ENCODE results near the gene RAB31.

Gene RAB31

DNA sequence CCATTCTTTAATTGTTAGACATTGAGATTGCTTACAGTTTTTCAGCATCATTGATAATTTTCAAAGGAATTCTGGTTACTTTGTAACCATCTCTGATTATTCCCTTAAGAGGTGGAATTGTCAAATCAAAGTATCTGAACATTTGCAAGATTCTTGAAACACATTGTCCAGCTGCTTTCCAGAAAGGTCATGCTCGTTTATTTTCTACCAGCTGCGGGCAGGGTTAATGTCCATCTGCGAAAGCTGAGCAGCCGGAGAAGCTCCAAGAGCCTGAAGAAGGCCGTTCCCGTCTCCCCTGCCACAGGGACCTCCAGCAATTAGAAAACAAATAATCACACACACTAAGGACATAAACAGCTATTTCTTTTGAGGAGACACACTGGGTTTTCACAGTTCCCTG lies 101.6 kb downstream of the RAB31 start:
- in situ Hi-C loops (cut with HindIII; ENCODE audit: low sequenced_read_pairs), result loop anchor here (5.0 kb wide), 2 partner anchors 42 to 58 kb away; no protein-coding TSS in a partner anchor

DNA sequence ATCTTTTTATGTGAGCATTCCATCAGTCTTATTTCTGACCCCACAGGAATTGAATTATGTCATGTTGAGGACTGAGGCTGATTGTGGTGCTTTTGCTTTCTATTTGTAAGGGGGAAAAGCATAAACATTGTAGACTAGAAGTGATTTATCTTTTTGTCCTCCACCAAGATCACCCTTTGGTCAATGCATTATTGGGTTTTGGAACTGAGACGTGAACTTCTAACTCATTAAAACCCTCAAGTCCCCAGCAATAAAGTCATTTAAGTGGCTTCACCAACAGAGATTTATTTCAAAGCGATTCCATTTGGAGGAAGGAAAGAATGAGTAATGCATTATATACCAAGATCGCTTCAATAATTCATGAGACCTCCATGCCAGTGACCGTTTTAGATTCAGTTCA lies 102.2 kb downstream of the RAB31 start:
- in situ Hi-C loops (cut with HindIII; ENCODE audit: low sequenced_read_pairs), result loop anchor here (5.0 kb wide), 2 partner anchors 43 to 57 kb away; no protein-coding TSS in a partner anchor

DNA sequence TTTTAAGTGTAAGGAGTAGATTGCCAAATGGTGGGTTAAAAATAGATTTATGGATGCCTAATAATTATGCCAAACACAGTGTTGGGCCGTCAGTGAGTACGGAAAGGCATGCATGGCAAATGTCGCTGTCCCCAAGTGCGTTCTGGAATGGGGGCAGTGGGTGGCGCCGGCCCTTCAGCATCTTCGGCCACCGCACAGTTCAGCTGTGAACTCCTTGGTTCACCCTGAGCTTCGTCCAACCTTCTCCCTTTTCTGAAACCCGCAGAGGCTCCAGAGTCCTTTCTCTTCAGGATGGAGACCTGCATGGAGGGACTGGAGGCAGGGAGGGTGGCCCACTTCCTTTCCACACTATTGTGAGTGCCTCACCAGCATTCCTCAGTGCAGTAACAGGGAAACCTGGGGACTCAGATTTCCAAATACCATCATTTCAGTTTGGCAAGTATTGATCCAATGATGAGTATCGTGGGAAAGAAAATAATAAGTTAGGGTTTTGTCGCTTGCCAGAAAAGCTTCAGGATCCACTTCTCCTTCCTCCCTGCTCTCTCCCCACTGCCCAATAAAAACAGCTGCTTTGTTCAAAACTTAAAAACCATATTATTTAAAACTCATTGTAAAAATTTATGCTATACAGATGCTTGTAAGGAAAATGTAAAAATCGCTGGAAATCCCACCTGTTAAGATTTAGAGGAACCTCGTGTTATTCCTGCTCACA lies 103.0 kb downstream of the RAB31 start:
- in situ Hi-C loops (cut with HindIII; ENCODE audit: low sequenced_read_pairs), result loop anchor here (5.0 kb wide), 2 partner anchors 44 to 56 kb away; no protein-coding TSS in a partner anchor

DNA sequence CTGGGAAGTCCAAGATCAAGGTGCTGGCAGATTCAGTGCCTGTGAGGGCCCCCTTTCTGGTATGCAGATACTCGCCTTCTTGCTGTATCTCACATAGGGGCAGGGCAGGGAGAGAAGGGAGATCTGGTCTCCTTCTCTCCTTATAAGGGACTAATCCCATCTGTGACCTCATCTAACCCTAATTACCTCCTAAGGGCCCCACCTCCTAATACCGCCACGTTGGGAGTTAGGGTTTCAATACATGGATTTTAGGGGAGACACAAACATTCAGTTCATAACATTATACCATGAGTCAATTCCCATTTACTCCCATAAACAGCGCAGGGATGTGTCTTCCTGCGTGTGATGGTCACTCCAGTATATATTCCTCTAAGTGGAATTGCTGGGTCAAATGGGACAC lies 103.9 kb downstream of the RAB31 start:
- in situ Hi-C loops (cut with HindIII; ENCODE audit: low sequenced_read_pairs), result loop anchor here (5.0 kb wide), 2 partner anchors 45 to 55 kb away; no protein-coding TSS in a partner anchor

DNA sequence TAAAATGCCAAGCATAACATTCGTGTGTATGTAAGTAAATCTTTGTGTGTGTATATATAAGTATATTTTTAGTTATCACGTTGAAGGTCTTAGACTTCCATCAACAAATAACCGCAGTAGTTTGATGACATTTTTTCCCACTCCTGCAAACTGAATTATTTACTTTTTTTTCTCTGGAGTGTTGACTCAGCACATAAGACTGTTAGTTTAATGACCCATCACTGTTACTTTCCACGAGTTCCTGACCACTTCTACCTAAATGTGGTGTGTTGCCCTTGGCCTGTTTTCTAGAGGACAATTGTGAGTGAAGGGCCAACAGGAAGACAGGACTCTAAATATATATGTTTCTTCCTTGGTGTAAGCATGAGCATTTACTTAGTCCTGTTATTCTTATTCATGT lies 106.3 kb downstream of the RAB31 start:
- in situ Hi-C loops (cut with HindIII; ENCODE audit: low sequenced_read_pairs), result loop anchor here (5.0 kb wide), 2 partner anchors 47 to 53 kb away; no protein-coding TSS in a partner anchor

DNA sequence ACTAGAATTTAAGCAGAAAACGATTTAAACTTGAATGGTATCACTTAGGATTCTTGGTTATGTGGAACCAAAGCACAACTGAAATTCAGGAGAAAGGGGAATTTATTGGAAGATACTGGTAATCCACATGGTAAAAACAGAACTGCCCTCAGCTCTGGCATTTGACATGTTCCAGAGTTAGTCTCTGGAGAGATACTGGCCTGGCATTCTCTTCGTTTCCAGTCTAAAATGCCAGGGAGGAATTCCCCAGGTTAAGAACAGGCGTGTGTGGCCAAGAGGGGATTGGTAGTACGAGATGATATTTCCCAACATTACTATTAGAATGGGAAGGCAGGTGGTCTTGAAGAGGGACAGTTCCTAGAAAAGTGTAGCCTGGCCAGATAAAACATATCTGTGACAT lies 109.2 kb downstream of the RAB31 start:
- in situ Hi-C loops (cut with HindIII; ENCODE audit: low sequenced_read_pairs), result no loop called here

DNA sequence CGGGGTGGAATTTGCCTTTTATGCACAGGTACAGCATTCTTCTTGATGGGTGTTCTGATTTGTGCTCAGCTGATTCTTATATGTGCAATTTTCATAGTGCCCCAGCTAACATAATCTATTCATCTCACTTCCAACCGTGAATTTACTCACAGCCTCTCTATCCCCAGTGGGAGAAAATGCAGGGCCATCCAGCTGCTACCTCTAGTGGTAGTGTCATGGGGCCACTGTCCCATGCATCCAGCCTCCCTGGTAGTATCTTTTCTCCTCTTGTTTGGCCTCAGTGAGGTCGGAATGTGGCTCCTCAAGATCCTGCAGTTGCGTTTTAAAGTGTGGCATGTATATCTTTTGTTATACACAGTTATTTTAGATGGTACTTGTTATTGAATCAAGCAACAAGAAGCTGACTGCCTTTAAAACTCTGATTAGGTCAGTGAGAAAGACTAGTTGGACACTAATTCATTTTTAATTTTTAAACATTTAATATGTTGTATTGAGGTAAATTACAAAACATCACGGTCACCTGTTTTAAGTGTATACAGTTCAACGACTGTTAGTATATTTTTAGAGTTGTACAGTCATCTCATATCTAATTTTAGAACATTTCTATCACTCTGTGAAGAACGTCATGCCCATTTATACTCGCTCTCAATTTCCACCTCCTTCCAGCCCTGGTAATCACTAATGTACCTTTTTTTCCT lies 109.8 kb downstream of the RAB31 start:
- in situ Hi-C loops (cut with HindIII; ENCODE audit: low sequenced_read_pairs), result no loop called here

DNA sequence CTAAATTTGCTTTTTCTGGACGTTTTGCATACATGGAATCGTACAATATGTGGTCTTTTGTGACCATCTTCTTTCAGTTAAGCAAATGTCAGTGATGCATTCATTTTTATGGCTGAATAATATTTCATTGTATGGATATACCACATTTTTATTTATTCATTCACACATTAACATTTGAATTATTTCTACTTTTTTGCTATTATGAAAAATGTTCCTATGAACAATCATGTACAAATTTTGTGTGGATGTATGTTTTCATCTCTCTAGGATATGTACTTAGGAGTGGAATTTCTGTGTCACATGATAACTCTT lies 110.3 kb downstream of the RAB31 start:
- in situ Hi-C loops (cut with HindIII; ENCODE audit: low sequenced_read_pairs), result no loop called here

DNA sequence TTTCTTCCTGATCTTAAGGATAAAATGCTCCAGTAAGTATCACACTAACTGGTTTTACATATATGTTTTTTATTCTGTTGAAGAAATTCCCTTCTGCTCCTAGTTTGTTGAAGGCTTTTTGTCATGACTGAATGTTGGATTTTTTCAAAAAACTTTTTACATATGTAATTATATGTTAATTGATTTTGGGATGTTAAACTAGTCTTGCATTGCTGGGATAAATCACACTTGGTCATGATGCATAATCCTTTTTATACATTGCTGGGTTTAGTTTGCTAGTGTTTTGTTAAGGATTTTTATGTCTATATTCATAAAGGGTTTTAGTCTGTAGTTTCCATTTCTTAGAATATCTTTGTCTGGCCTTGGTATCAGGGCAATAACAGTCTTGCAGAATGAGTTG lies 112.0 kb downstream of the RAB31 start:
- in situ Hi-C loops (cut with HindIII; ENCODE audit: low sequenced_read_pairs), result no loop called here

DNA sequence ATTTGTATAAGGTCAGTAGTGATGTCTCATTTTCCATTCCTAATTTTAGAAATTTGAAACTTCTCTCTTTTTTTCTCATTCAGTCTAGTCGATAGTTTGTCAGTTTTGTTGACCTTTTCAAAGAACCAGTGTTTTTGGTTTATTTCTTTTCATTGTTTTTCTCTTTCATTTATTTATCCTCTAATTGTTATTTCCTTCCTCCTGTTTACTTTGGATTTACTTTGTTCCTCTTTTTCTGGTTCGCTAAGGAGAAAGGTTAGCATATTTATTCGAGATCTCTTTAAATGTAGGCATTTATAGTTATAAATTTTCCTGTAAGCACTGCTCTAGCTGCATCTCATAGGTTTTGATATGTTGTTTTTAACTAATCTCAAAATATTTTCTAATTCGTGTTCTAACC lies 112.6 kb downstream of the RAB31 start:
- in situ Hi-C loops (cut with HindIII; ENCODE audit: low sequenced_read_pairs), result no loop called here

DNA sequence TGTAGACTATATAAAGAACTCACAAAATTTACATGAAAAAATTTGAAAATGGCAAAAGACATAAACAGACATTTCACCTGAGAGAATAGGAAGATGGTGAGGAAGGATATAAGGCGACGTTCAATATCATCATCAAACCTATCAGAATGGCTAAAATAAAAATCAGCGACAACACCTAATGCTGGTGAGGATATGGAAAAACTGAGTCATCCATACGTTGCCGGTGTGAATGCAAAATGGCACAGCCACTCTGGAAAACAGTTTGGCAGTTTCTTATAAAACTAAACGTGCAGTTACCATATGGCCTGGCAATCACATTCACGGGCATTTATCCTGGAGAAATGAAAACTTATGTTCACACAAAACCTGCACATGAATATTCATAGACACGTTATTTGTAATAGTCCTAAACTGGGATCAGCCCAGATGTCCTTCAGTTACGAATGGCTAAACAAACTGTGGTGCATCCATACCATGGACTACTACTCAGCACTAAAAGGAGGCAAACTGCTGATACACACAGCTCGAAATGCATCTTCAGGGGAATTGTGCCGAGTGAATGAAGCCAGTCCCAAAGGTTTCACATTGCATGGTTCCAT lies 114.6 kb downstream of the RAB31 start:
- in situ Hi-C loops (cut with HindIII; ENCODE audit: low sequenced_read_pairs), result no loop called here

DNA sequence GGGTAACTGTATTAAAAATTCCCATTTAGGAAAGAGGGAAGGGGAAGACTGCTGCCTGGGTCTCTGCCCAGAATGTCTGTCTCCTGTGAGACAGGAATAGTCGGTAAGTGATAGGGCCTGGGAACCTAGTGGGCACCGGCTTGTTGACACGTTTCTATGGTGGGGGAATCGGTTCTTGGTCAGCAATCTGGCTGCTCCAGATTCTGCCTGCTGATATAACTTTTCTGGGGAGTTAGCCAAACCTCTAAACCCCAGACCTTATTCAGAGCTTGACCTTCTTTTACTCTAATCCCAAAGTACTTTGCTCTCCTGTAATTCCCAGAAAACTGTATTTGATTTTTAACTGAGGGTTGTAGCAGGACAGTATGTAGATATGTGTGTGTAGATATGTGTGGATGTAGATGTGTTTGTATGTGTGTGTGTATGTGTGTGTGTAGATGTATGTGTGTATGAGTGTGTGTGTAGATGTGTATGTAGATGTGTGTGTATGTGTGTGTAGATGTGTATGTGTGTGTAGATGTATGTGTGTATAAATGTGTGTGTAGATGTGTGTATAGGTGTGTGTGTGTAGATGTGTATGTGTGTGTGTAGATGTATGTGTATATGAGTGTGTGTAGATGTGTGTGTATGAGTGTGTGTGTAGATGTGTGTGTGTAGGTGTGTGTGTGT lies 115.8 kb downstream of the RAB31 start:
- in situ Hi-C loops (cut with HindIII; ENCODE audit: low sequenced_read_pairs), result no loop called here

DNA sequence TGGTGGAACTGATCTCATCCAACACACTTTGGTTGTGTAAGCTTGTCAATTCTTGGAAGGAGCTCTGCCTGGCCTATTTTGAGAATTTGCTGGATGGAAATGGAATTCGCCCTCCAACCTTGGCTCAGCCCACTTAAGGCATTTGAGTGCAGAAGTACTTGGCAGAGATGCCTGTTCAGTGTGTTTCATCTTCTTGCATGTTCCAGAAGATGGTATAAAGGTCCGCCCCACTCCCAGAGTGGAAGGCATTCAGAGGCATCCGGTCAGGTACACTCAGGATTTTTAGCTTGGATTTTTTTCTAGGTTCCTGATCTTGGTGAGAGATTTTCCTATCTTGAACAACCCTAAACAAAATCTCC lies 116.4 kb downstream of the RAB31 start:
- in situ Hi-C loops (cut with HindIII; ENCODE audit: low sequenced_read_pairs), result no loop called here

DNA sequence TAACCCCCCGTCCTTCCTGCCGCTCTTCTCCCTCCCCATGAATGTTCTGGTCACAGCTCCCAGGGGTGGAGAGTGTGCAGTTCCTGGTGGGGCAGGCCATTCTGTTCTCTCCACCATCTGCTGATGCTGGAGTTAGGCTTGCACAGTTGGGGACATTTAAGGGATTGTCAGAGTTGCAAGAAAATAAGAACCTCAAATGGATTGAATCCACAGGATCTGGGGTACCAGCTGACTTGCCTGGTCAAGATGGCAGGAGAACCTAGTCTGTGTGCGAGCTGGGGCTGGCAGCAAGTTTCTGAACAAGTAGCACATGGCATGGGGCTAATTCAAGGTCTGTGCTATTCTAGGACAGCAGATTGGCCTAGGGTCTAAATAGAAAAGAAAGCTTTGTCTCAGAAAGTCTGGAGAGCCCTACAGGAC lies 116.9 kb downstream of the RAB31 start:
- in situ Hi-C loops (cut with HindIII; ENCODE audit: low sequenced_read_pairs), result no loop called here

DNA sequence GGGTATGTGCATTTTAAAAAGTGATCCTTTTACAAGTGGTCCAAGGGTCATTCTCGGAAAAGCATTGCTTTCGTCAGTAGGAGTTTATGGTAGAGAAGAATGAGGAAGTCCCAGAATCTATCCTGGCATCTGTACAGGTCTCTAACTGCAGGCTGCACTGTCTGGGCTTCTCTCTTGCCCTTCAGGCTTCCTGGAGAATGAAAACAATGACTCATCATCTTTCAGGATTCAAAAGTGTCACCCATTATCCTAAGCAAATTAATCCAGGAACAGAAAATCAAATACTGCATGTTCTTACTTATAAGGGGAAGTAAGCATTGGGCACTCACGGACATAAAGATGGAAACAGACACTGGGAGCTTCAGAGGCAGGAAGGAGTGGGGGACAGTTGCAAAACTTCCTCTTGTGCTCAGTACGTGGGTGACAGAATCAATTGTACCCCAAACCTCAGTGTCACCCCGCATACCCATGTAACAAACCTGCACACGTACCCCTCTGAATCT lies 117.5 kb downstream of the RAB31 start:
- in situ Hi-C loops (cut with HindIII; ENCODE audit: low sequenced_read_pairs), result no loop called here

DNA sequence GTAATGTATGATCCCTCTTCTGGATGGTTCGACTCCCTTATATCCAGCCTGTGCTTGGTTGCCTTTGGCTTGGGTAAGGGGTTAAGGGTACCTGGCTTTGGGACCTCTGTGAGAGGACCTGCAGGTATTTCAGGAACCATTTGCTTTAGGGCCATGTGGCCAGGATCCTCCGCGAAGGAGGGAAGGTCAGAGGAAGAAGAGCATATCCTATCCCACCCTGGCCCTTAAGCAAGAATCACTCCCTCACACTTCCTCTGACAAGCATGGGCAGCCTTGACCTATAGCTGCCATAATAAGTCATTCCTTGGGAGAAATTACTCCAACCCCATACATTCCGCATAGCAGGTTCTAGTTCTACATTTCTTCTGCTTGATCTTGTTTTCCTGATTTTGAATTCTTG lies 118.6 kb downstream of the RAB31 start:
- in situ Hi-C loops (cut with HindIII; ENCODE audit: low sequenced_read_pairs), result no loop called here

DNA sequence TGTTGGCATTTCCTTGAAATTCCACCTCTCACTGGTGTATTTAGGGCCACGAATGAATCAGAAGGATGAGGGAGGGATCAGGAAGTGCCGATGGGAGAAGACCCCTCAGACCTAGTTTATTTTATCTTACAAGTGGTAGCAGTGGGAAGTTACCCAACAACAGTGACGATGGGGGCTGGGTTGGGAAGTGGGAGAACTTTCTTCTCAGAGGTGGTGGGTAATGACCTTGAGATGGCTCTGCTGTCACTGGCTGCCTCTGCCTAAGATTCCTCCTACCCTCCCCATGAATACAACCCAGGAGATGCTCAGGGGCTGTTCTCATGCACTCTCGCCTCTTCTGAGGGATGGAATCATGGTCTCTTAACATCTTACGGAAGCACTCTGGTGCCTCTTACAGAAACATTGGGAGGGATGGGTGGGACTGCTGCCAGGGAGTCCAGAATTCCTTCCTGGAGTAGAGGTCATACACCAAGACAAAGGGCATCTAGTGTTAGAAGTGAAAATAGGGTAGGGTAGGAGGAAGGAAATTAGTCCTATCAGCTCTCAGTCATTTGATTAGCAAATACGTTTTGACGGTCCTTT lies 119.2 kb downstream of the RAB31 start:
- in situ Hi-C loops (cut with HindIII; ENCODE audit: low sequenced_read_pairs), result no loop called here

DNA sequence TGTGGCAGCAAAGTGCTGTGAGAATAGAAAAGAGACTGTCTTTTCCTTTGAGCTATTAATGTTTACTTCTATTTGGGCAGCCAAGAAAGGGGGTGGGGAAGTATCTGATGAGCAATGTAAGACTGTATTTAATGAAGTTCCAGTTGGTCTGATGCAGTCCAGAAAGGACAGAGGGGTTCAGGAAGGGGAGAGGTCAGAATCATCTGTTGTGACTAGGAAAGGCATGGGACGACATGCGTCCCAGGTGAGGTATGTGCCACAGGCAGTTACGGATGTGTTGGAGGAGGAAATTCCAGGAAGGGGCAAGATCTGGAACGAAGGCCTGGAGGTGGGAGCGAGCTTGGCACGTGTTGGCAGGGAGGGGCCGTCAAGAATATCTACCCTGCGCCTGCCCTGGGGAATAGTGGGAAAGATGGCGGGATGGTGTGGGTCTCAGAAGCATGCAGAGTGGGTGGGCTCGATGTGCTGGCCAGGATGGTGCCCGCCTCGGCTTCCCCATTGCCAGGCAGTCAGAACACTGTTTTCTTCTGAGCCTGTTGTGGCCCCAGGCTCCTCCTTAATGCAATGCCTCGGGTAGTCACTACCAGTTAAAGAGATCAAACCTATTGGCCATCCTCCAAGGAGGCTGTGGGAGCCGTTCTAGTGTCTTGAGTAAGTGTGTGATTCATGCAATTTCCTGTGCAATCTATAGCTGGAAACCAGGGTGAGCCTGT lies 119.8 kb downstream of the RAB31 start:
- in situ Hi-C loops (cut with HindIII; ENCODE audit: low sequenced_read_pairs), result no loop called here

DNA sequence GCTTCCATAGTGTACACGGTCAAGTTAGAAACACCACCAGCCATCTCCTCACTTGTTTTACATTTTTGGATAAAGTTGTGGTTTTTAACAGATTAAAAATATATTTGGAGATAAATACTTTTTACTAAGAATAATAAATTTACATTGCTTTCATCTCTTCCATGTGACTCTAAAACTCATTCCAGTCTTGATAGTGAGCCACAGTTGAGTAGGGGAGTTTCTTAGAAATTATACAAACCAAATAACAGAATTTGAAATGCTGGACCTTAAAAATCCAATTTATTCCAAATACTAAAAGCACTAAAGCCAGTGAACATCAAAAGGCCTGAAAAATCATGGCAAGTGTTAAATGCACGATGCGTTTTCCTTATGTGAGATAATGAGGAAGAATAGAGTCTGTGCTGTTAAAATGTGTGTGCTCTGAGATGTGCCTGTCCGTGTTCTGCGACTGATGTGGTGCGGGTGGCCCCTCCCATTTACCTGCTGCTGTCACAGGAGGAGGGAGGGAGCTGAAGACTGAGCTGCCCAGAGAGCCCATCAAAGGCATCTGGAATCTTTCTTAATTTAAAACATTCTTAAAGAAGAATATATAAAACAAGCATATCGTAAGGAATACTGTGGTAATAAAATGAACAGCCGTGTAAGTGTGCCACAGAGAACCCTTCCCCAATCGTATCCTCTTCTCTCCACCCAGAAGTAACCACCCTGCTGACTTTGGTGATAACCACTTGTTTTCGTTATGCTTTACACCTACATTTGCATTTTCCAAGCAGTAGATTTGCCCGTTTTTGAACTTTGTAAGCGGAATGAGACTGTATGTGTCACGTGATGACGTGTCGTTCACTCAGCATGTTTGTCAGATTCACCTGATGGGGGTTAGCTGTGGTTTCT lies 120.7 kb downstream of the RAB31 start:
- in situ Hi-C loops (cut with HindIII; ENCODE audit: low sequenced_read_pairs), result no loop called here

DNA sequence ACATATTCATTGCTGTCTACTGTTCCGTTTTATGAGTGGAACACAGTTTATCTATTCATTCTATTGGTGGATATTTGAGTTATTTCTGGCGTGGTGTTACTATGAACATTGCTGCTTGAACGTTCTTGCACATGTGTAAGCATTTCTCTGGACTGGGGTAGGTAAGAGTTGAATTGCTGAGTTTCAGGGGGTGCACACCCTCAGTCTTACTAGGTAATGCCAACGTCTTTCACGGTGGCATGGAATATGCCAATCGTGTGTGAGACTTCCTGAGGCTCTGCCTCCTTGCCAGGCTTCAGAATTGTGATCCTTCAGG lies 121.3 kb downstream of the RAB31 start:
- in situ Hi-C loops (cut with HindIII; ENCODE audit: low sequenced_read_pairs), result no loop called here
